HEK293T (cell line): Measurements from ENCODE around the gene TPD52L1.

Experiments
- SP1 ChIP-seq: fragments of 450-650 bp; IDR thresholded peaks from 2 replicates; pipeline ENCODE4 v1.6.1; 2017
- SUZ12 ChIP-seq: fragments of 450-650 bp; IDR thresholded peaks from 2 replicates; pipeline ENCODE4 v1.6.1; 2016; ENCODE audit warnings: mild to moderate bottlenecking
- ZNF384 ChIP-seq: fragments of 450-650 bp; IDR thresholded peaks from 2 replicates; pipeline ENCODE4 v1.6.1; 2016
- TF ChIP-seq, protein P1 (sequence below): fragments of 450-650 bp; IDR thresholded peaks from 2 replicates; pipeline ENCODE4 v1.6.1; 2016

GRCh38 chr6:125246566-125246965 is 93.0 kb downstream of the TPD52L1 start:
- TF ChIP-seq ZNF384: no peak
- no peak for TF ChIP-seq SUZ12
- TF ChIP-seq, protein P1, sequence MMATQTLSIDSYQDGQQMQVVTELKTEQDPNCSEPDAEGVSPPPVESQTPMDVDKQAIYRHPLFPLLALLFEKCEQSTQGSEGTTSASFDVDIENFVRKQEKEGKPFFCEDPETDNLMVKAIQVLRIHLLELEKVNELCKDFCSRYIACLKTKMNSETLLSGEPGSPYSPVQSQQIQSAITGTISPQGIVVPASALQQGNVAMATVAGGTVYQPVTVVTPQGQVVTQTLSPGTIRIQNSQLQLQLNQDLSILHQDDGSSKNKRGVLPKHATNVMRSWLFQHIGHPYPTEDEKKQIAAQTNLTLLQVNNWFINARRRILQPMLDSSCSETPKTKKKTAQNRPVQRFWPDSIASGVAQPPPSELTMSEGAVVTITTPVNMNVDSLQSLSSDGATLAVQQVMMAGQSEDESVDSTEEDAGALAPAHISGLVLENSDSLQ: no peak
- TF ChIP-seq SP1: no peak
